C4-2B (cell line): ENCODE measurements around the gene AEBP1.

Source experiments
- CTCF ChIP-seq: fragments of 450-650 bp; conservative IDR thresholded peaks from 2 replicates; pipeline ENCODE4 v1.5.1; 2017; ENCODE audit warnings: mild to moderate bottlenecking
- ZFX ChIP-seq: fragments of 450-650 bp; IDR thresholded peaks from 2 replicates; pipeline ENCODE4 v1.6.1; 2017

DNA sequence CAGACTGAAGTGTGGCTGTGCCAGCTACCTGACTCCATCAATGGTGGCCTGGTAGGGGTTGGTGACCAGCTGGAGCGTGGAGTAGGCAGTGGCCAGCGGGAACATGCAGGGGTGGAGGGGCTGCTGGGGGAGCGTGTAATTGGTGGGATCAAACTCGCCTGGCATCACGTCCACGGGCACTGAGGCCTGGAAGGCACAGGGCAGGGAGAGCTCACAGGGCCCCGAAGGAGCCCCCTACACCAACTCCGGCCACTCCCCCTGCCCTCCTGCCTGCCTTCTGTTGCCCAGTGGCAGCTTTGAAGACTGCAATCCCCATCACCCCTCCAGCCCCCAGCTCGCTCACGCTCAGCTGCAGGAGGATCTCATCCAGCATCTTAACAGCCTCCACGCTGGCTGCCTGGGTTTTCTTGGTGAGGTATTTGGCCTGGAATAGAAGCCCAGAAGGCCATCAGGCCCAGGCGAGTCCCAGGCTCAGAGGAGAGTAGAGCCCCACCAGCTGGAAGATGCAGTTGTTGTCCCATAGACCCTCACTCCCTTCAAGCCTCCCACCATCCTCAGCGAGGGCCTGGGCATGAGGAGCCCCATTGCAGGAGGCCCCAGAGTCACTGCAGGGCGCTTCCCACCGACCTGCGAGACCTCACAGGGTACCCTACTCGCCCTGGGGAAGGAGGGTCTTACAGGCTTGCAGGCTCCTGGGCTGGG is 12.1 kb downstream of the AEBP1 start:
- TF ChIP-seq CTCF: no peak
- TF ChIP-seq ZFX: no peak
